ENCODE data around the gene PEX5L. TPM values are rescaled to one million over a fixed set of nuclear protein-coding genes. Genes with fewer than 3 reads are reported as not detected.

PEX5L gene
- total RNA-seq, 4 donors from 2014 or later, result 0.13 to 2.0 TPM; not detected in 2

DNA sequence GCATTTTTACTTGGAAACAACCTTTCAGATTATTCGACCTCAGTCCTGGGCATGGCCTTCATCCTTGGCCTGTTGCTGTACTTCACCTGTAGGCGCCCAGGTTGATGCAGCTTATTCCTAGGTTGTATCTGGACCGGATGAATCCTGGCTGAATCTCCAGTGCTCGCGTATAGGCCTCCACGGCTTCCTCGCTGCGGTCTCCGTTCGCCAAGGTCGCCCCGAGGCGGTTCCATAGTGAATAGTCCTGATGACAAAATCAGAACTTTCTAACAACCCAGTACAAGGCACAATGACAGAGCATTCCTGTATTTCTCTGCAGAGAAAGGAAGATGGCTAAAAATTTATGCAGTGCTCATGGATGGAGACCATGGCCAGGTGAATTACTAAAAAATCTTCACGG is 229.1 kb downstream of the PEX5L start:
- no peaks in the 10 kb centered on the region for H3K27me3 ChIP-seq
- H3K9me3 ChIP-seq, result no peaks in the 10 kb centered on the region
- intact Hi-C loops (cut with DNase I), result no loop called here
- no peaks in the 10 kb centered on the region for H3K36me3 ChIP-seq
- no peaks in the 10 kb centered on the region for H3K4me1 ChIP-seq
- no peak for TF ChIP-seq POLR2A (IDR thresholded peaks at IDR 0.05)
- TF ChIP-seq, protein P1, sequence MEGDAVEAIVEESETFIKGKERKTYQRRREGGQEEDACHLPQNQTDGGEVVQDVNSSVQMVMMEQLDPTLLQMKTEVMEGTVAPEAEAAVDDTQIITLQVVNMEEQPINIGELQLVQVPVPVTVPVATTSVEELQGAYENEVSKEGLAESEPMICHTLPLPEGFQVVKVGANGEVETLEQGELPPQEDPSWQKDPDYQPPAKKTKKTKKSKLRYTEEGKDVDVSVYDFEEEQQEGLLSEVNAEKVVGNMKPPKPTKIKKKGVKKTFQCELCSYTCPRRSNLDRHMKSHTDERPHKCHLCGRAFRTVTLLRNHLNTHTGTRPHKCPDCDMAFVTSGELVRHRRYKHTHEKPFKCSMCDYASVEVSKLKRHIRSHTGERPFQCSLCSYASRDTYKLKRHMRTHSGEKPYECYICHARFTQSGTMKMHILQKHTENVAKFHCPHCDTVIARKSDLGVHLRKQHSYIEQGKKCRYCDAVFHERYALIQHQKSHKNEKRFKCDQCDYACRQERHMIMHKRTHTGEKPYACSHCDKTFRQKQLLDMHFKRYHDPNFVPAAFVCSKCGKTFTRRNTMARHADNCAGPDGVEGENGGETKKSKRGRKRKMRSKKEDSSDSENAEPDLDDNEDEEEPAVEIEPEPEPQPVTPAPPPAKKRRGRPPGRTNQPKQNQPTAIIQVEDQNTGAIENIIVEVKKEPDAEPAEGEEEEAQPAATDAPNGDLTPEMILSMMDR (IDR thresholded peaks at IDR 0.05), result no peak
- WGBS, 2 donors, result 95% methylated on average over 14 of the region's 14 CpGs
- no peak overlapping the region for H3K27ac ChIP-seq
- DNase-seq, result no peak
- no peak overlapping the region for H3K4me3 ChIP-seq (replicated peaks in 1 of 3)

- H3K27ac ChIP-seq, result no peak overlapping the region
- WGBS, 2 donors, result 76 to 85% methylated on average over 5 of the region's 5 CpGs
- intact Hi-C loops (cut with DNase I), result no loop called here
- TF ChIP-seq POLR2A (IDR thresholded peaks at IDR 0.05), result no peak
- TF ChIP-seq, protein P1 (IDR thresholded peaks at IDR 0.05), result no peak
- H3K27me3 ChIP-seq, result no peaks in the 10 kb centered on the region
- H3K36me3 ChIP-seq, result no peaks in the 10 kb centered on the region
- no peak for DNase-seq
- no peaks in the 10 kb centered on the region for H3K9me3 ChIP-seq
- no peaks in the 10 kb centered on the region for H3K4me1 ChIP-seq
- no peak overlapping the region for H3K4me3 ChIP-seq (replicated peaks in 1 of 3)
These were observed 230.6 kb downstream of the PEX5L start for GRCh38 chr3:179806177-179806576.

DNA sequence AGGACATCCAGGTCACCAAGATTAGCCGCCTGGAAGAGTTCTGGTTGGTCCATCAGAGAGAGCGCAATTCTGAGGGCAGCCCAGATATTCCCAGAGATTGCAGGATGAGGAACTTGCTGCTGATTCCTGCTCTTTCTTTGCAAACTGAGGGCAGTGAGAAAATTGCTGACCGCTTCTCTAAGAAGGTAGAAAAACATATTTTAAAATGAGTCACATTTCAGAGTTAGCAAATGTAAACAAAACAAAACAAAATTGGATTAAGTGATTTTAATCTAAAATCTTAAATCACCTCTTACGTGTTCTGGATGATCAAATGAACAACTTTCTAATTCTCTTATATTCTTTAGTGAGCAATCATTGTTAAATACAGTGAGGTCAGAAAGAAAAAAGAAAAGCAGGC is 234.9 kb downstream of the PEX5L start:
- no peaks in the 10 kb centered on the region for H3K9me3 ChIP-seq
- 92 to 94% methylated on average over 4 of the region's 4 CpGs for WGBS, 2 donors
- no peaks in the 10 kb centered on the region for H3K36me3 ChIP-seq
- DNase-seq, result no peak
- TF ChIP-seq, protein P1 (IDR thresholded peaks at IDR 0.05), result no peak
- no peak for TF ChIP-seq POLR2A (IDR thresholded peaks at IDR 0.05)
- H3K4me1 ChIP-seq, result no peaks in the 10 kb centered on the region
- intact Hi-C loops (cut with DNase I), result no loop called here
- H3K27me3 ChIP-seq, result no peaks in the 10 kb centered on the region
- H3K27ac ChIP-seq, result no peak overlapping the region
- no peak overlapping the region for H3K4me3 ChIP-seq (replicated peaks in 1 of 3)

DNA sequence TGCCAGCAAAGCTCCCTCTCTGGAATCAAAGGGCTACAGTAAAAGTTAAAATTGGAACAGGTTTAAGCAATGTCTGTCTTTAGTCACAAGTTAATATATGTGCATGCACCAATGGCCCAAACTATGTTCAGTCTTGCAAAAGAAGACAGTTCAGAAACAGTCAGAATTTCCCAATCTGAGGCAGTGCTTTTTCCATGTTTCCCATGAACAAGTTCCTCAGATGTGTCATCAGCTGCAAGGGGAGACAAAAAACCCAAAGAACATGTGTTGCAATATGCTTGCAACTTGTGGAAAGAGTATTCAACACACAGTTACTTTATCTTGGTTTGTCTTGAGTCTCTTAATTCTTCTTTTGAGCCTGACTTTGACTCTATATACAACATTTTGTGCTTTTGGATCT is 235.5 kb downstream of the PEX5L start:
- intact Hi-C loops (cut with DNase I), result no loop called here
- Histone ChIP-seq H3K4me3 (replicated peaks in 1 of 3) (no peak overlapping the region), H3K4me1 (no peaks in the 10 kb centered on the region), H3K9me3 (no peaks in the 10 kb centered on the region), H3K27ac (no peak overlapping the region), H3K36me3 (no peaks in the 10 kb centered on the region), H3K27me3 (no peaks in the 10 kb centered on the region)
- no peak for DNase-seq
- TF ChIP-seq POLR2A (IDR thresholded peaks at IDR 0.05), result no peak
- TF ChIP-seq, protein P1 (IDR thresholded peaks at IDR 0.05), result no peak

DNA sequence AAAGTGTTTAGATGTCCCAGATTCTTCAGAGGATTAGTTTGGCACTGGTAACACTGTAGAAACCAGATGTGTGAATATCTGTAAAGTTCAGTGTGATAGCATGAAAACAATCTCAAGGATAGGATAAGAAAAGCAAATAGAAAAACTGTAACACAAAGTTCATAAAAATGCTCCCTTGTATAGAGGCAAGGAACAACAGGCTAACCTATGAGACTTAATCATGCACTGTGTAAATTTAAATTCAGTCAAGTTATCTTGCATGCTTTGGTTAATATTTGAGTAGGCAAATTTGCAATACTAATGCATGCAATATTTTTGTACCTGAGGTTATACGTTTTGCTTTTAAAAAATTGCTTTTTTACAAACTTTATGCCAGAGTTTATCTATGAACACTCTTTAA is 239.5 kb downstream of the PEX5L start:
- no peaks in the 10 kb centered on the region for H3K27me3 ChIP-seq
- peaks cover 0 to 3% of the 10 kb centered on the region in 2 donors for H3K4me1 ChIP-seq
- no peaks in the 10 kb centered on the region for H3K9me3 ChIP-seq
- TF ChIP-seq, protein P1 (IDR thresholded peaks at IDR 0.05), result no peak
- no peak for TF ChIP-seq POLR2A (IDR thresholded peaks at IDR 0.05)
- no peak overlapping the region for H3K27ac ChIP-seq
- 74 to 75% methylated on average over 1 of the region's 1 CpG for WGBS, 2 donors
- DNase-seq, result no peak
- H3K4me3 ChIP-seq (replicated peaks in 1 of 3), result no peak overlapping the region
- H3K36me3 ChIP-seq, result no peaks in the 10 kb centered on the region
- intact Hi-C loops (cut with DNase I), result no loop called here
